ENCODE data around the gene FEZF2.

FEZF2 gene

DNA sequence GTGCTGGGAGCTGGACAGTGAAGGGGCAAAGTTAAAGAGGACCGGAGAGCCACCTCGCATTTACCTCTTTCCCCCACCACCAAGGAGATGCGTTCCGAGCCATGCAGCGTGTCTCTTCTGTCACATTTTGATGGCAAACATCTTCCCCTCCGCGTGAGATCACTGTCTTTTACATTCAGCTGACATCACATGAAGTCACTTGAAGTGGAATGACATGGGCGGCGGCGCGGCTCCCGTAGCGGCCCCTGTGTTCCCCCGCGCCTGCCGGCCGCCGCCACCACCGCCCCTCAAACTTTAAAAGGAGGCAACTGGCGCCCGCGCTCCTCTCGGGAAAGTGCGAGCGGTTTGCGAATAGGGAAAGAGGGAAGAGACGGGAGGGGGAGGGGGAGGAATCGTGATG is at the start of gene FEZF2:
Gene FEZF2 (minus strand): TSS at position 336 of the 400 bp plus-strand sequence. CDS start 682 bp downstream, outside the sequence.
- DNase-seq = no peak

DNA sequence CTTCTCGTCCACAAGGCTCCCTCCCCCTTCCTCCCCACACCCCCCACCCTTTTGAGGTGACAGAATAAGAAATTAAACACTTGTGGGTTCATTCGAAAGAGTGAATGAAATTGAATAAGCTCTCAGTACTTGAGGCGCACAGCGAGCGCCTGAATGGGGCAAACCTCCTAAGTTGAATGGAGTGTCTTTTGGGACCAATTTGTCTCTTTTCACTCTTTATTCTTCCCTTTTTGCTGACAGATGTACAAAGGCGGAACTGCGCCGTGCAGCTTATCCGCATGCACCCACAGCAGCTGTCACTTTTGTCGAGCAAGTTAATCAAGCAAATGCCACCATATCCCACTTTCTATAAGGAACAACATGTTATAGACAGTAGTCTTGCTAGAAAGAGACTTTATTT is 47.9 kb upstream of the FEZF2 start:
- DNase-seq = no peak

DNA sequence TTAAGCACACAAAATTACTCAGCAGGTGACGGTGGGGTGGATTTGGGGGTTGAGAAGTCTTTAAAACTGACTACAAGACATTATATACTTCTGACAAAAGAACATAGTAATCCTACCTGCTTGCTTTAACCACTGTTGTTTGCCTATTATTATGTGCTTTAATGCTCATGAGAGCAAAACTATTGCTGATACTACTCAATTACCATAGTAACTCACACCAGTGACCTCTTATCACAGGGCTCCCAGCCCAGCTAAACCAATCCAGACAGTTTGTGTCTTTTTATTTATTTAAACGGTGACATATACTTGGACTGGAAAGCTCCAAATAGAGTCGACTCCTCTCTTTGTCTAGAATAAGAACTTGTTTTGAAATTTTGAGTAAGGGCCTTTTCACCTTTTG is 42.8 kb upstream of the FEZF2 start:
- DNase-seq = no peak

DNA sequence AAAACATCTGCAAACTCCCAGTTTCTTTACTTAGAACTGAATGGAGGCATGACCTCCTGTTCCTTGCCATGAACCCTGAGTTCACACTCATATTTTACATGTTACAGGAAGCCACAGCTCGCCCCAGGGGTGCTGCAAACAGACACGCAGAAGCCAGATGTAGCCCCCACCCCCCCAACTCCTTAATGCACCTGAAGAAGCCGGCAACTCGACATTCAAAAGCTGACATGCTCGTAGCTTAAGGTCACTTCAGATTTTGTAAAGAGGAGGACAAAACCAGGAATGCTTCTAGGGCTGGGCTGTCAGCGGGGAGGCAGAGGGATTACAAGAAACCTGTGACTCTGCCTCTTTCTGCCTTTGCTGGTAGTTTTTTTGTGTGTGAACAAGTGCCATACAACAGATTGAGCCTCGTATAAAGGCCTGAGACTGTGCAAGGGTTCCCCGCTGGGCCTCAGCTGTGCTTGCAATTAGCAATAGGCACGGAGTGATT is 42.0 kb upstream of the FEZF2 start:
- DNase-seq = no peak

DNA sequence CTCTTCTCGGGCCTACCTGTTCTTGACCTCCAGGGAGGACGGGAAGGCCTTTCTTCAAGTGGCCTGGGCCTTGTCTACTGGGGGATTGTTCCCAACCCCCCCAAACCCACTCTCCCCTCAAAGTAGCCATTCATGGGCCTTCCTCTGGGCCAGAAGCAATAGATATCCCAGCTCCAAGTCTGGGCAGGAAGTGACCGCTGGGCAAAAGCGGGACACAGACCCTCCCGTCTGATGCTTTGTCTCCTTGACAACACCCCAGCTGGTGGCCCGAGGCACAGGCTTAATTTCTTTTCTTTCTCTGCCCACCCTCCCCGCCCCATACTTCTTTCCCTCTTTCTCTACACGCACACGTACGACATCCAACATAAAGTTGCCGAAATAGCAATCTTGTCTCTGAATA is 41.4 kb upstream of the FEZF2 start:
- no peak for DNase-seq

DNA sequence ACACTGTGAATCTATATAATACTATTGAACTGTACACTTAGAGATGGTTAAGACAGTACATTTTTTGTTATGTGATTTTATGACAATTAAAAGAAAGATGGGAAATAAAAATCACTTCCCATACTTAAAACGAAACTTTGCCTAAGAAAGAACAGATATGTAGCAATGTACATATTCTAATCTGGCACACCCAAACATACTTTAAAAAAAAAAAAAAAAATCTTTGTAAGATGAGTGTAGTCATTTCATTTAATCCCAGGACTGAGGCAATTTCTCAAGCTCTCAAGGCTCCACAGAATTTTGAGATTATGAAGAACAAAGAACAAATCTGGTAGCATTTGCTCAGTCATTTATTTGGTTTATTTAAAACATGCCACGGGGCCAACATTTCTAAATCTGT is 40.3 kb upstream of the FEZF2 start:
- no peak for DNase-seq

DNA sequence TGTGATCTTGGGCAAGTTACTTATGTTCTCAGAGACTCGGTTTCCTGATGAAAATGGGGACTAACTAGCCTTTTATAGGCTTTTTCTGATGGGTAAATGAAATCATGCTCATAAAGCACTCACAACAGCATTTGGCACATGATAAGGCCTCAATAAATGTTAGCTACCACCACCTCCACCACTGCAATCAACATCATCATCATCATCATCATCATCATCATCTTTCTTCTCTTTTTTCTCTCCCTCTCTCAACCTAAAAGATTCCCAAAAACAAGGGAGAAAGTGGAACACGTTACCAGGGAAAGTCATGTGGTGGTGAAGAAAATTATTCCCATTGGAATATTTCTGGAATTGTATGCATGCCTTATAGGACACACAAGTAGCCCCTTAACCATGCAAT is 33.6 kb upstream of the FEZF2 start:
- DNase-seq = no peak

DNA sequence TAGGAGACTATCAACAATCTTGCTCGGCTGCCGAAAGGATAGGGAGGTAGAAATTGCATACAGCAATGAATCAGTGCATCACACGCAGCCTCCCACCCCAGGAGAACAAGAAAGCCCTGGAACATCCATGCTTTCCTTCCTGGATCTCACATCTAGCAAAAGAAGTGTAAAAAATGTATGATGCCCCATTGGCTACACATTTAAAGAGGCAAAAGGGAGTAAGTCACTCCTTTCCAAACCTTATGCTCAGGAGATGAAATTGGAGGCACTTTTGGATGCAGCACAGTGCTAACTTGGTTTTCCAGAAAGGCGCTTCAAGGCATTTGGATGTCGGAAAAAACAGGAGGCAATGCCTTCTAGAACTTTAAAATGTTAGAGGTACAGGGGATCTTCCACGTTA is 32.2 kb upstream of the FEZF2 start:
- DNase-seq = no peak

DNA sequence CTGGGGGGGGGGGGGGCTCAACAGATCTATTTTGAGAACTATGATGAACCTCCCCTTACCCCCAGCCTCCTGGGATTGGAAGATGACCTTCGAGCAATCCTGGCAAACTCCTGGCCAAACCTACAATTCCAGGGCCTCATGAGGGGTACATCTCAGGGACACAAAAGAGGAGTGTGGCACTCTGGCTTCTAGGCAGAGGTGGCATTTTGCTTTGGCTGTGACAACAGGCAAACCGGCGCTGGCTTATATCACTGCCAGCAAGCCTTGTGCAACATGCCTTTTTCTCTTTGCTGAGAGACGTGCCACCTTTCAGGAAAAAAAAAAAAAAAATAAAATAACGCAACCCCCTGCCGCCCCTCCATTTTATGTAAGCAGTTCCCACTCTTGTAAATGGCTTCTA is 31.8 kb upstream of the FEZF2 start:
- DNase-seq = no peak

DNA sequence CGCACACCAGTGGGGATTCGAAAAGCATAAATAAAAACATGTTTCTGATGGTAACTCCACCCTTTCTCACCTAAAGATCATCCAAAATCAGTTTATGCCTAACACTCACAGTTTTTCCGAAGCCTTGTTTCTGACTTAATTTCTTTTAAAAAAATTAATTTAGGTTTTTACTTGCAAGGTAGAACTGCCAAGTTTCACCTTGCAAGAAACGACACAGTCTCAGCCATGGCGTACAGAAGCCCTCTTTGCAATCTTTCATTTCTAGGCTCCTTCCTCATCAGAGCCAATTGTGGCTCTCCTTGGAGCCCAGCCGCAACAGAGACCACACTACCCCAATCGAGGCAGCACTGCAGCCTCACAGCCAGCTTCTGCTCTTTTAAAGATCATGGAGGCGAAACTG is 31.0 kb upstream of the FEZF2 start:
- DNase-seq = no peak

DNA sequence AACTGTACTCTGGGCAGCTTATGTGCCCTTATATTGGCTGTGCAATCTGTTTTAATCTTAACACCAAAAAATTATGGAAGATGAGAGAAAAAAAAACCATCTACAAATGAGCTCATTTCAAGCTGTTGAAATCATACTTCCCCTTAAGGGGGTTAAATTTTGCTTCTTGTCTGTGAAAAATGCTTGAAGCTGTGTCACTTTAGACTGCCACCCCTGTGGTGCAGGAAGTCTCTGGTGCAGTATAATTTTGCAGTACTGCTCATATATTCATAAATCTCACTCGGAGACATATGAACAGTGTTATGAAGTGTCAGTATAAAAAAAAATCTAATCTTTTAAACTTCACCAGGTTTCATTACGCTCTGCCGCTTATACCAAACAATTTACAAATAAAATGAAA is 30.4 kb upstream of the FEZF2 start:
- DNase-seq = no peak

DNA sequence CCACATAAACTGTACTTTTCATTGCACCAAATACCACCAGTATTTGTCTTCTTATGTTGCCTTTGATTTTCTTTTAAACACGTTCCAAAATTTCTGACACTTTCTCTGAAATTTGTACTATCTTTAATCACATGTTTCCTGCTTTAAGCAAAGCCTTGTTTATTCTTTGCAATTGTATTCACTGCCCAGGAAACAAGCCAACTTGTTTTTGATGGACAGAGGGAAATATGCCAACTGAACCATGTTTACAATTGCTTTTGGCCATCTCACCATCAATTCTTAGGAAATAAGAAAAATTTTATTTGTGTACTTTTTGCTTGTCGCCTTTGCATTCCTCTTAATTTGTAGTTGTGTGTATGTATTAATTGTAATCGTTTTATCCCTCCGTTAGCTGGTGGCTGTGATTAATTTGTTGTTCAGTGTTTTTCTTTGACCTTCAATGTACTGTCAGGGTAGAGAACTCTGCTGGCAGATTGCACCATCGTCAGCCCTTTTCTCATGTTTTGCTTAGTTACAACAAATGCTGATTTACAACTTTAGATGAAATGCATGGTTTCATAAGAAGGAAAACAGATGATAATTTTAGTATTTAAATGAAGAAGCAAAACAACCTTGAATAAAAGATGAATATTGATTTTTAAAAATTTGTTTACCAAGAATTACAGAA is 19.4 kb upstream of the FEZF2 start:
- no peak for DNase-seq

DNA sequence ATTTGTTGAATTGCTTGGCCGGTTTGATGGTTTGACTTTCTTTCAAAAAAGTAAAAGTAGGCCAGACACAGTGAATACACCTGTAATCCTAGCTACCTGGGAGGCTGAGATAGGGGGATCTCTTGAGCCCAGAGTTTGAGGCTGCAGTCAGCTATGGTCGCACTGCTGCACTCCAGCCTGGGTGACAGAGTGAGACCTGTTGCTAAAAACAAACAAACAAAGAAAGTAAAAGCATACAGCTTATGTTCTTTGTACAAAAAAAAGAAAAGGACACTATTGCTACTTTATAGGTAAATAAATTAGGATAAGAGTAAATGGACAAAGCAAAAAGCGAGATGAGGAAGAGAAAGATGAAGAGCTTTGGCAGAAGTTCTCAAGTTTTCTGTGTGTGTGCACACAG is 13.9 kb upstream of the FEZF2 start:
- DNase-seq = no peak

DNA sequence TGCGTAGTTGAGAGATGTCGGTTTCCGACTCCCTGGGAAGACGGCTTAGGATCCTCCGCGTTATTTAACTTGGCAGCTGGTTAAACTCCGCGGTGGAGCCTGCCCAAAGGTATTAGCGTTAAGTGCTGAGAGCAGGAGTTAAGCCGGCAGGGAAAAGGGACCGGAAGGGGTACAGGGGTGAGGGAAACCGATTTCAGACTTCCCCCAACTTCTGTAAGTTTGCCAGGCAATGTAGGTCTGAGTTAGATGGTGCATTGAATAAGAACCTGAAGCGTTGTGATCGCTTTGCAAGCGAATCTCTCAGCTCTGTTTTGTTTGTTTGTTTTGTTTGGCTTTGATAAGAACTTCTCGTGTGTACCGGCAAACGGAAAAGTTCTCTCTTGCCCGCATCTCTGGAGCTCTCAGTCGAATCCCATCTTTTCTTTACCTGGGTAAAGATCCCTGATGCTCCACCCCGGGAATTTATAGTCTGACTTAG is 6.0 kb upstream of the FEZF2 start:
- no peak for DNase-seq

DNA sequence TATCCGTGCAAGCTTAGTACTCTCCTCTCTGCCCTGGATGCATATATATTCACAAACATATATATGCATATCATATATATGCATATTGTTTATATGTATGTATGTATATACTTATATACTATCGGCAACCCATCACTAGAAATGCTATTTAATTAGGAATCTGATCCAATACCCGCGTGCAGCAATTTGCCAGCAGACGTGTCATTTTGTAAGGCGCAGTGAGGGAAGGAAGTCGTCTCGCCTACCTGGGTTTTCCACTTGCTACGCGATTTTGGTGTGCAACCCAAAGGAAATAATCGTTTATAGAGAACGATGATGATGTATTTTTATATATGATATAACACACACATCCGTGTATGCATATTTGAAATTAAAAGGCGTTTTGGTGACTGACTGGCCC is 5.6 kb upstream of the FEZF2 start:
- no peak for DNase-seq

DNA sequence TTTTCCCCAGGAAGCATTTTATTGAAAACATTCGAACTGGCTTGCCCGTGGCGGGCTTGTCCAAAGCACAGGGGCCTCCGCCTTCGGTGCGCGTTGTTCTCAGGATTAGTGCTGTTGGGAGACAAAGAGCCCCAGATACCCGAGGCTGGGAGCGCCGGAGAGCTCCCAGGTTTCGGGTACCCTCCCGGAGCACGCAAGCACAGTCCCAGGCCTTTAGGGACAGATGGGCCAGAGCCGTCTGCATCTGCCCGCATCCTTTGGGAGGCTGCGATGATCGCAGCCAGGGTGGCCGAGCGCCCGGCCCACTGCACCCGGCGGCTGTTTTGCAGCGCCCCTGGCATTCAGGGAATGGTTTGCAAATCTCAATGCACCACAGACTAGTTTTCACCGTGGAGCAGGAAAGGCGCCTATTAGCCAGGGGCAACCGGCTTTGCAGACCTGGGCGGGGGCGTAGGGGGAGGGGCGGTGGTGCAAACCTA is 5.0 kb upstream of the FEZF2 start:
- no peak for DNase-seq

DNA sequence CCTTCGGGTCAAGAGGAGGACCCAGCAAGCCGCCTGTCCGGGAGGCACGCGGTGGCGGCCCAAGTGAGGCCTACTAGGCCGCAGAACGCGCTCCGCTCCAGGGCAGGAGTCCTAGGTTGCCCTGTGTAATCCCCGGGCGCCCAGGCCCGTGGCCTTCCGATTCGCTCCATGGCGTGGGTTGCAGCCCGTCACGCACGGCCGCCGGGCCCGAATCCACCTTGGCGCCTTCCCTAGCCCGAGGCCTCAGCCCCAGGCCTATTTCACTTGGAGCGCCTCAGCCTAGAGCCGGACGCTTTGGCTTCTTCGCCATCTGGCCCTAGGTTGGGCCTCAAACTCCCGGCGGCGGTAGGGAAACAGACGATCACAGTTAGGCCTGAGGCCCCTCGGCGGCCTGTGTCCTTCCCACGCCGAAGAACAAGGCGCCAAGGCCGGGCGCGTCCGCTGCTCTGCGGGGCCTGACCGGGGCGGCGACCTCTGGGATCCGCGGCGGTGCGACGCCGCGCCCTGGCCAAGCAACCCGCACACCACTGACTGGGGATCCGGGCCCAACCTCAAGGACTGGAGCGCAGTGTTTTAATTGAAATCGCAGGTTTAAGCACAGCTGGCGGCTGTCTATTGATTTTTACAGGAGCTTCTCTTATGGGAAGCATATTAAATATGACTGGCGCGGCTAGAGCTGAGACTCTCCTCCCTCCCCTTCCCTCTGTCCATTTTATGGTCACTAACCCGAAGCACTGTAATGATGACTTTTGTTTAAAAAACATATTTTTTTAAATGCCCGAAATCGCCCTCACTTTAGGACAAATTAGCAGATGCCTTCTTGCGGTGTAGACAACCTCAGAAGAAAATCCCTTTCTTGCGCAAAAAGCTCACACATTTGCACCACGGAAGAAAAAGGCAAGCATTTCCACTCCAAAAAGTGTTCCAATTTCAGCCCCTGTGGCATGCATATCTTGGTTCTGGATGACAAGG is 3.8 kb upstream of the FEZF2 start:
- no peak for DNase-seq

DNA sequence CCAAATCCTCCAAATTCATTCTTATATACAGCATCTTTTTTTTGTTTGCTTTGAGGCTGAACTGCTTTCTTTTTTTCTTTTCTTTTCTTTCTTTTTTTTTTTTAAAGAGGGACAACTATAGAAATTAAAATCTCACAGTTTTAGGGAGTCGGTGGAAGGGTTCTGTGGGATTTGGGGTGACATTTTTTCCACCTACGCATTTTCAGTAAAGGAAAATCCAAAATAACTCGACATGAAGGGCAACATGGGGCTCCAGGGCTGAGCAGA is 3.0 kb upstream of the FEZF2 start:
- DNase-seq = no peak

DNA sequence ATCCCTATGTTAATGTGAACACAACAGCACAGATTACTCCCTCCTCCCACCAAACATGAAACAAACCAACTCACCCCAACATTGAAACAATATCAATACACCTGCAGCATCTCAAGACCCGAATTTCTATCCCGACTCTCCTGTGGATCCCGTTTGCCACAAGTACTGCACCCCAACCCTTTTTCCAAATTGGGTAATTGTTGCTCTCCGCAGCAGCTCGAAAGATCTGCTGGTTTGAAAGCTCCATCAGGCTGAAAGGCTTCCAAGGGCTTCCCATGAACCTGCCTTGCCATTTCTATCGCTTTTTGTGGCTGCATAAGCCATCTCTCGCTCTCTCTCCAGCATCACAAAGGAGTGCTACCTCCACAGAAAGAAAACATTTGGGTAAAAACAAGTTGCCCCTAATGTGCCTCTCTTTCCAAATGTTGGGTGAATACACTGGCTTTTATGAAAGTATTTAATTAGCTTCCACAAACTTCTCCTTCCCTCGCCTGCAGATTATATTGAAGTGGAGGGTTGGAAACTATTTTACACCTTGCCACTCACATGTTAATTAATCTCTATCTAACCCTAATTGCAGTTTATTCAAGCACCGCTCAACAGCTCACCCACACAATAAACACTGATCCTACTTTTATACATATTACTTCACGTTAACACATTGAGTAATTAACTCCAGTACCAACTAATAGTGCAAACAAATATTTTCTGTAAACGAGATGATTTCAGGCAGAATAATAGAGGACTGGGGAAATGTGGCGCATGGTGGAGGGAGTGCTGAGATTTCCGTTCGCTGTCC is 2.5 kb upstream of the FEZF2 start:
- DNase-seq = no peak

DNA sequence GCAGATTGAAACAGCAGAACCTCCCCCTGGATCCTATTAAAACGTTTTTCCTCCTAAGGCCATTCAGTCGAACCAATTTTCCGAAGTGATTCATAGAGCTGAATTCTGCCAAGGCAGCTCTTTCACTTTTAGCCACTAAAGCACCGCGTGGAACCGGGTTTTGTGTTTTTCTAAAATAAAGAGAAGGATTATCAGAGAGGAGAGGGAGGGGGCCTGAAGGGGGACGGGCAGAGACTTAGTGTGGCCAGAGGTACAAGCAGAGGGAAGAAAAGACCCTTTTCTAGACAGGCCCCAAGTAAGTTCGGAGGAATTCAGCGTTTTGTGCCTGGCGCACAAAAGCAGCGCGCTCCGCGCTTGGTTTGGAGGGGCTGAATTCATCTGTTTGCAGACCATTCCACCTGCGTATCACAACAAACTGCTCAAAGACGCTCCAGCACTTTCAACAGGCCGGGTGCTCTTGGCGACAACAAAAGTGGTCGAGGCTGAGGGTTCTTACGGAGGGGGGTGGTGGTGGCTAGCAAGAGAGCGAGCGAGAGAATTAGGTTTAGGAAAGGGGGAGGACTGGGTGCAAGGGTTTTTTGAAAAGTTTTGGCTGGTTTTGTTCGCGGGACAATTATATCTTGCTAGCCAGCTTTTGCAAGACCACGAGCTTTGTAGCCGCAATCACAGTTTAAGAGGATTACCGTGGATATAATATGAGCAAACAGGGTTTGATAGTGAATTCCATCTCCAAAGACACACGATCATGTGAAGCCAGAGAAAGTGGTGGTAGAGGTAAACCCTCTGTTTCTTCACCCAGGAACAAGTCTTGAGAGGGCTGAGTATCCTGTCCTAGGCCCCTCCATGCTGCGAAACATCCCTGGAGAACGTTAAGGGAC is 1.2 kb upstream of the FEZF2 start:
- DNase-seq = no peak

DNA sequence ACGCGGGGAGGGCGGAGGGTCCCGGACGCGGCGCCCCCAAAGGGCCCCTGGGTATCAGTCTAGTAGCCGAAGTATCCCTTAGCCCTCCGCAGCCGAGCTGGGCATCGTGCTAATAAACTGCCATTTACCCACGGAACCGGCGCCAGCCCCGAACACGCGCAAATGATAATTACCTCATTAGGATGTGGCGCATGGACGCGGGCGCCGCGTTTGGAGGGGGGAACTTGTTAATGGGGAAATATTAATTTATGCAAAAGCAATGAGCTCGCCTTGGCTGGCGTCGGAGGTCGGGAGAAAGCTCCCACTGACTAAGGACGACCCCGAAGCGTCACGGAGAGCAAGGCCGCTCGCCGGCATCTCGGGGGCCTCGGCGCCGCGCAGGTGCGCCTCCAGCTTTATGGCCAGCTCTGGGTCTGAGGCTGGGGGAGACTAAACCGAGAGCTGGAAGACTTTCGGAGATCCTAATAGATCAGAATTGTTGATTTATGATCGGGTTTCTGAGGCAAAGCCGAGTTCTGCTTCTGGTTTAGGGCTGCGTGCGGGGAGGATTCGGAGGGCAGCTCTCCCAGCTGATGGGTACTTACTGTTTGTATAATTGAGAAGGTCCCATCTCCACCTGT is 474 bp upstream of the FEZF2 start:
- no peak for DNase-seq

DNA sequence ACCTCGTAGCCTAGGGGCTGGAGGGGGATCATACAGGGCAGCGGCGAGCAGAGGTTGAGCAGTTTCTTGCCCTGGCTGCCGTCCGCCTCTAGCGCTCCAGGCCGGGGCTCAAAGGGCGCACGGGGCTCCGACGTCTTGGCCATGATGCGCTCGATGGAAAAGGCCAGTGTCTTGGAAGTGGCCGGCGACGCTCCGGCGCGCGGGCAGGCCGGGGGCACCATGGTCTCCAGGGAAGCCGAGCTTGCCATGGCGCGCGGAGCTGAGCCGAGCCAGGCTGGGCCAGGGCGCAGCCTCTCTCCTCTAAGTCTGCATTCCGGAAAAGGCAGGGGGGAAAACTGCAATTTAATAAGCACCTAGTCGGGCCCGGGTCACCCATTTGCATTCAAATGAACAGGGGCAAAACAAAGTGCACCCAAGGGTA is 719 bp downstream of the FEZF2 start:
- no peak for DNase-seq
